Superior temporal gyrus (tissue), 1 donor: ENCODE measurements around the gene DPH3.
A peak's percentile ranks its signal among the peaks of the same experiment; 100 is the strongest.

Experiments
- DNase-seq: peaks from one replicate; pipeline ENCODE4 v3.0.0-alpha.2; 2016; ENCODE audit errors: extremely low spot score

Gene DPH3

DNA sequence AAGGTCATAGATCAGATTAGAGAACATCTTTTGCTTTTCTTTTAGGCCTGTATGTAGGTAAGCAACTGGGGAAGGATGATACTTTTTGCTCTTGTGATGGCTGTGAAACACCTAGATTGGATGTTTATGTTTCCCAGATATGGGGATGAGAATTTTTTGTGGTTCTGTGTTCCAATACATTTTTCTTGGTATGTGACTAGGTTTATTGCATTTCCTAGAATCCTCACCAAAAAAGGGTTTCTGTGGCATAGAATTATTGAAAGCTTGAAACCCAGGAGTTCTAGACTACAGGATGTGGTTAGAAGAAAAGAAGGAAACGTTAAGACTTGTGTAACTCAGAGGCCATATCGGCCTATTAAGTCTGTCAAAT, 26.1 kb upstream of the DPH3 start:
- DNase-seq: no peak

DNA sequence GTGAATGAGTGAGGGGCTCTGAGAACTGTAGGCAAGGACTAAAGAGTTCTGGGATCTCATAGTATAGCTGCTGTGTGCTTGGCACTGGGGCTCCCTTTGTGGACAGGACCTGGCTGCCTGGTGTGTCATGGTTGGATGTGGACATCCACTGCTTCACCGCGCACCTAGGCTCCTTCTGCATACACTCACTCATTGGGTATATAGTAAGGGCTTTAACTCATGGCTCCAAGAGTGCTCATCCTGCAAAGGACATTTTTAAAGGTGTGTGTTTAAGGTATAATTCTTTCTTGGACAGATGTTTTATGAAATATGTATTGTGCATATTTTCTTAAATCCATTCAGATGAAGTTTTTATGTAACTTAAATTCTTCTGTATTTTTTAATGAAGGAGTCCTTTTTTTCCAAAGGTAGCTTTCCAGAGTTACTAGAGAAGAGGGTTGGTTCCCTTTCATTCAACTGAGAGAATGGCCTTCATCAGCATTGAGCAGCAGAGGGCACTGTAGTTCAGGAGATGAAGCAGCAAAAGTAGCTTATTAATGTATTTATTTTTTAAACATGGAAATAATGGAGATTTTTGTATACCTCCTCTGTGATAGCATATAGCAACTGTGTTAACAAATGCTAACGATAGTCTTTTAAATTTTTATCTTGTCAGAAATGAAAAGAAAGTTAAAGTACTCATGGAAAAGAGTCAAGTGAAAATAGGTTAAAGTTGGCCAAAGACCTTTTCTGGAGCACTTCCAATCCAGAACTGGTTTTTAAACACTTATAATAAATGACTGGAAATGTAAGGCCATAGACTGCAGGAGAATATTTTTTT, 25.5 kb upstream of the DPH3 start:
- peak; percentile 82 for DNase-seq

DNA sequence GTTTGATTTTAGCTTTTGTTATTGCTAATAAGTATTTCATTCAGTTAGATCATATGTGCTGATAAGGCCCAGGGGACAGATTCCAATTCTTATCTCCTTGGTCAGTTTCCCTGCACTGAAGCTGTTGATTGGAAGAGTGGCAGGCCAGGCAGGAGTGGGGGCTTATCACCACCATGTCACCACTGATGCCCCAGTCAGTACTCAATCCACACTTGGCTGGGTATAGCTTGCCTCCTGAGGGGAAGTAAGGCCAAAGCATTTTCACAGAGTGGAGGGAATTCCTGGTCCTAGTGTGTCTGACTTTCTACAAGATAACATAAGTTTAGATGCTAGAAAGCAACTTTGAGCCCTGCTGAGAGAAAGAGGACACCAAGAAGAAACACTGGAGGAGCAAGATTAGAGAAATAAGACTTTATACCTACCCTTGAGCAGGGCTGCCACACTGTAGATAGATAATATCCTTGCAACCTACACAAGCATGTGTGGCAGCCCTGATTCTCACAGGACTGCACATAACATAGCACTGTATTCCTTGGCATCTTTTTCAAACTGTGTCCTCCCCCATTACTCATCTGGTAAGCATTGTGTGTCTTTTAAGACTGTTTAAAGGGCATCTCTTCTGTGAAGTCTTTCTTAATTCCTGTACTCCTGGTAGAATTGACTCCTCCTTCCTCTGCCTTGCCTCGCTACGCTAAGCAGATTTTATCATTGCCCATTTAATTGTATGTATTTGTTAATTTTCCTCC, 24.6 kb upstream of the DPH3 start:
- peak; percentile 39 for DNase-seq

DNA sequence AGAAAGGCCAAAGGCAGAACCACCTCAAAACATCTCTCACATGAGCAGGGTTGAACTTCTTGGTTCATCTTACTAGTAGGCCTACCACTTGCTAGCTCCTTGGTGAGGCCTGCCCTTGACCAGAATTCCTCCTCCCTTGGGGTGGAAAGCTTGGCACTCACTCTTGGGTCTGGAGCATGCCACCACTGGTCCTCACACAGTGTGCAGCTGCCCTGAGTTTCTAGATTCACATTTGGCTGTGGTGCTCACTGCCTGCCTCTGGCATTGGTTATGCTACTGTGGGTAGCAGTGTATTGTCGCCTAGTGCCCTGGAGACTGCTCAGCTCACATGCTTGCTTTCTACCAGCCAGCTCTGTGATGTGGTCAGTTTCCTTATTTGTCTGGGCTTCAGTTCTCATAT, 23.9 kb upstream of the DPH3 start:
- DNase-seq: no peak

DNA sequence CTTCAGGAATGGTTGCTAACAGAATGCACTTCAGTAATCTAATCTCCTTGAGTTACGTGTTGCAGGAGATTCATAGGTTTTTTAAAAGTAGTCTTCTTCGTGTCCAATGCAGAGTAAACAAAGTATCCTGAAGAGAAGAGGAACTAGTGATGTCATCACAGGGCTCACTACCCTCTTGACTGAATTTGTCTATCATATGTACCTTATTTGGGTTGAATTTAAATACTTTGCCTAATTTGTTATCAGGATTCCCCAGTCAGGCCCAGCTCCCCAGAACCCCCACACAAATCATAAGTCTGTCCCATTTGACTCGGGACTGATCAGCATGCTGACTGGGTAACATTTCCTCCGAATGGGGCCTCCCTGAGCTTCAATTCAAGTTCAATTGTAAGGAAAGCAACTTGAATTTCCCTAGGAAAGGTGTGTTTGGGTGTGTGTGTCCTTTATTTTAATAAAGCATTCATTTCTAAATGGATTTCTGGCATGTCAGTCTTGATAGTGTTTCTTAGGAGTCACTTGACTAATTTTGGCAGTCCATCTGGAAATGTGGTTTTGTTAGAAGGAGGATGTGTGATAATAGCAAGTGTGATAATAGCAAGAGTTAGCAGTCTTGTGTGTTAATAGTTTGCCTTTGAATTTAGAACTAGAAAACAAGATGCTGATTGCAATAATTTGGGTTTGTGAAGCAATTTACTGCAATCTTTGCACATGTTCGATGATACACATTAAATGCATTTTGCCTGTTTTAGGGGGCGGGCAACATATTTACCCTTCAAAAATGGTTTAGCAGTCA, 22.2 kb upstream of the DPH3 start:
- peak; percentile 35 for DNase-seq

DNA sequence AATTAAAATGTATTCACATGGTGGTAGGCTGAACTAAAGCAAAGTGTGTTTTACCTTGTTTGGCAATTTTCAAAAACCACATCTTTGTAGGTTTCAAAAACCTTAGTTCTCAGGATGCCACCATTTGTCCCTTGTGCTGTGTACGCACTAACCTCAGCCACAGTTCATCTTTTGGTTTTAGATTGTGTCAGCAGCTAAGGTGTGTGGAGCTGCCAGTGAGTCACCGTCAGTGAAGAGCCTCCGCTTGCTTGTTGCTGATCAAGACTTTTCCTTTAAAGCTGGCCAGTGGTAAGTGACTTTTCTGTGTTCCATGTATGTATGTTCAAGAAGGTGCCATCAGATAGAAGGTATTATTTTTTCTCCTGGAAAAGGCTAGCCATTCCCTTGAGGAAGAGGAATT, 21.4 kb upstream of the DPH3 start:
- no peak for DNase-seq

DNA sequence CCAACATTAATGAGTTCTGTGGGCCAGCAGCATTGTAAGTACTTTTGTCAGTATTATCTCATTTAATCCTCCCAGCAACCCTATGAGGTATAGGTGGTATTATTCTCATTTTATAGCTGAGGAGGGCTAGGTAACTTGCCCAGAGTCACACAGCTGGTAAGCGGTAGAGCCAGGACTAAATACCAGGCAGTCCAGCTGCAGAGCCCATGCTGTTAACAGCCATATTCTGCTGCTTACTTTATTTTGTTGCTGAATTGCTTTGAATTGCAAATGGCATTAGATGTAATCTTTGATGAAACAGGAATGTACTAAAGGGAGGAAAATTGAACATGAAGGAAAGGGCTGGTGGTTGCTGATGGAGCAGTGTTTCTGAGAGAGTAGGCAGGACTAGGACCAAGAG, 19.9 kb upstream of the DPH3 start:
- no peak for DNase-seq

DNA sequence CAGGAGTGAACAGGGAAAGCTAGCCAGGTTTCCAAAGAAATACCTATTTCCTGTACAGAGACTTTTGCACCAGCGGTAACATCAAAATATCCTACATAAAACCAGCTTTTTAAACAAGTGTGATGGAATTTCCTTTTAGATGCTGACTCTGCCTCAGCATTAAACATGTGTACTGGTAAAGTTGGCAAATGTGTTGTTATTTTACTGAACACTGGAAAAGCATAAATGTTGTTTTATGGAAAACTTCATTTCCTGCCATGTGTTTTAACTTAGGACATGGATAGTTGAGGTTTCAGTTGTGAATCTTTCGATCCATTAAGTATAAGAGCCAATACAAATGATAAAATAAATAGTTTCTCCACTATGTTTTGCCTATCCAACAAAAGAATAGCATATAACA, 15.9 kb upstream of the DPH3 start:
- no peak for DNase-seq

DNA sequence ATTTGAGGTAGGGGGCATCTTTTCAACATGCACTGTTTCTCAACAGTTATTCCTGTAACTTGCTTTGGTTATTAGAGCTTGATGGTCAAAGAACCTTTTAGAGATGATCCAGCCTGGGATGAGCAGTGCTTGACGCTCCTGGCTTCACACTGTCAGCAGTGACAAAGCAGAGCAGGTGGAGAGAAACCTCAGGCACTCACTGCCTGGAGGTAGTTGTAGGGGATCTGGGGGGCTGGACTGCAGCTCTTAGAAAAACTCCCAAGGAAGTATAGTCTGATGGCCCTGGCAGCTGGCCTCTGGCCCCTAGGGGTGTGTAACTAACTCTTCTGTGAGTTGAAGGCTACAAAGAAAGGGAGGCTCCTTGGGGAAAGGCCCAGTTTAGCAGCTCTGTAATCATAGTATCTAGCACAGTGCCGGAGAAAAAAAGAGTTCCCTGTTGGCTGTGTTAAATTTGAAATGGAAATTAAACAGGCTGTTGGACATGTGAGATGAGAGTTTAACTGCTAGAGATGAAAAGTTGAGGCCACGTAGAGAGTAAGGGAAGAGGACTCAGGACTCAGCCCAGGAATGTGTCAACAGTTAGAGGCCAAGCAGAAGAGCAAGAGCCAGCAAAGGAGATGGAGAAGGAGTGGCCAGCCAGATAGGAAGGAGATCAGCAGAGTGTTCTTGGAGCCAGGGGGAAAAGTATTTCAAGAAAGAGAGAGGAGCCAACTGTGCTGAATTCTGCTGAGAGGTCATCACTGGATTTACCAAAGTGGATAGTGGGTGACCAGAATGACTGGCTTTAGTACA, 14.5 kb upstream of the DPH3 start:
- no peak for DNase-seq

DNA sequence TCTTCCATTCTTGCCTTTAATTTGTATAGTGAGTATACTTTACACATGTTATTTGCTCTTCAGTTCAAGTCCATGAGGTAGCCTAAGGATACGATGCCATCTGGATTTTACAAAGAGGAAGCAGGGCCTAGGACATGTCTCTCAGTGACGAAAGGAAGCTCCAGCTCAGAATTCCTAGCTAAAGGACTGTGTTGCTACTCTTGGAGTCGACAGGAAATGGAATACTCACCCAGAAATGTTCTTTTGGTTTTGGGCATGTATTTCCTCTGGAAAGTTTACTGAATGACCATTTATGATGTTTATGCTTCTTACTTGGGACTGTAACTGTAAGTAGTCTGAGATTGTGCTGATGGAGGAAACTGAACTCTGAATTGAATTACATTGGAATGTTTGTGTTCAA, 12.7 kb upstream of the DPH3 start:
- DNase-seq: no peak

DNA sequence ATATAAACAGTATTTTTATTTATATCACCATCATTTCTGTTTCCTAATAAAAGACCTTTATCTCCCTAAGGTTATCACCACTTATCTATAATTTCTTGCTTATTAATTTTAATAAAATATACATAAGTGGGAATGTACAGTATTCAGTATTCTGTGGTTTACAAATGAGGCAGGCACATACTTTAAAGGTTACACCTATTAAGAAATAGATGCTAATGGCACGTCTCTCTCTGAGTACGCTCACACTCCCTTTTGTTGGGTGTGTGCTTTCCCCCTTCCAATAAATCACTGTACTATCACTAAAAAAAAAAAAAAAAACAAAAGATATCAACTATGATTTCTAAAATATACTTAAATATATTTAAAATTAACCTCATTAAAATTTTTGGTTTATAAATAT, 9.1 kb upstream of the DPH3 start:
- no peak for DNase-seq

DNA sequence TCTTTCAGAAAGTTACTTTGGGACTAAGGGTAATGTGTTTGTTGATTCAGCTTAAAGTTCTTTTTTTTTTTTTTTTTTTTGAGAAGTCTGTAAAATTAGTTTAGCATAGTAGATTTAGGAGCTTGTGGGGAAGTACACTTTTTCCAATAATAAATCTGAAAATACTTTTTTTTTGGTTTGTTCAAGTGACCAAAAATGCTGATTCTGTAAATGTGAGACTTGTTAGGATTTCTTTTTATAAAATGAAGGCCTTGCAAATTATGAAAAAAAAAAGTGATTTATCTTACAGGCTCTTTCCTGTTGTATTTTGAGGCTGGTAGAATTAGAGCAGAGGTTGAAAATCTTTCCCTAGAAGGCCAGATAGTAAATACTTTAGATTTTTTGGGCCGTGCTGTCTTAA, 7.8 kb upstream of the DPH3 start:
- no peak for DNase-seq

DNA sequence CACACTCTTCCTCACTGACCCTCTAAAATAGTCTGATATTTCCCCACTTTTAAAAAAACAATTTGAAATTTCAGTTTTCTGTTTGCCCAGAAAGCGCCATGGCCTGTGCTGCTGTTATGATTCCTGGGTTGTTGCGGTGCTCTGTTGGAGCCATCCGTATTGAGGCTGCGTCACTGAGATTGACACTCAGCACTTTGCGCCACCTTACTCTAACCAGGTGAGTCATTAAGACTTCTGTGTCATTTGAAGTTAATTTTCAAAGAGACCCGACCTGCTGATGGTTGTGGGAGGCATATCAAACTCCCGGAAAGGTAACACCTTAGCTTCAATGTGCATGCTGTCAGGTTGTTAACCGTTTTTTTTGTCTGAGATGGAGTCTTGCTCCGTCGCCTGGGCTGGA, 6.1 kb upstream of the DPH3 start:
- DNase-seq: no peak

DNA sequence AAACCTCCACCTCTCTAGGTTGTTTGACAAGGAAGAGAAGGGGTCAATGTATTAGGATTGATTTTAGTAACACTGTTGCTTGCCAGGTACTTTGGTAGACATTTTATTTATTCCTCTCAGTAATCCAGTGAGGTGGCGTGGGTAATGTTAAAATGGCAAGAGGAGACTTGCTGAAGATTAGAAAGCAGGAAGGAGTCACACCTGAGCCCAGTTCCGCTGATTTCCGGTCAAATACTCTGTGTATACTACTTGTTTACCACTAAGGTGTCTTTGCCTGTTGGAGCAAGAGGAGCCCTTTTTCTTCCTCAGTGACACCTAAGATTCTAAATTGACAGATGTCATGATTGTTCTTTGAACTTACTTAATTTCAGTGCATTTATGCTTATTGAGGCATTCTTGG, 2.0 kb upstream of the DPH3 start:
- no peak for DNase-seq

DNA sequence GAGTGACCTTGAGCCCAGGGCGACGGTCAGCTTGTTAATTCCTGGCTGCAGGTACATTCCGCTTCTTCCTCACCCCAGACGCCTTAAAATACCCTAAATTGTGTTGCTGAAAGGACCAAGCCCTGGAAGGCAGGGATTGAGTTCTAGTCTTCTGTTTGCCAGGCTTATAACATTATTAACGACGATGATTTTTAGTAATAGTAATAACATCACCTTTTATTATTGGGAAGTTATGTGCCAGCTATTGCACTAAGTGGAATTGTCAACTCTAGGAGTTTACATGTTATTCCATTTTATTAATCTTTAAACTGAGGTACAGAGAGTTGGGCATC, 678 bp upstream of the DPH3 start:
- no peak for DNase-seq

DNA sequence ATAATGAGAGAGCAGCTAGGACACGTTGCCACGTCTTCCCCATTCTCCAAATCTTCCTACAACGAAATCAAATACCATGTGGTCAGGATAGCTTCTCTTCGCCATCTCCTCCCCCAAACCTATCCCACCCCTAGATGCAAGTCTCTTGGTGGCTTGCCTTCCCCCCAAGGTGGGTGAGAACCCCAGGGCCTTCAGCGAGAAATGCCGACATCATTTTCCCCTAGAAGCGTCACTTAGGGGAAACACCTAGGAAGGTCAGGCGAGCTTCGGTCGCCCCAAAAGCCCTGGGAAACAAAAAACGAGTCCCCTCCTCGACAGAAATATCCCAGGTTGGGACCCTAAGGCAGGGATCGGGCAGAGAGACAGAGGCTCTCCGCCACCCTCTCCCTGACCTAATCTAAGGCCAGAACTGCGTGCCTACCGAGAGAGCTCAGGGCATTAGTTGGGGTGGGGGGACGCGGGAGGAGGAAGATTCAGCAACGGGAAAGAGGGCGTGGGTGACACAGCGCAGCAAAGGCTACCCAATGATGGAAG, 502 bp downstream of the DPH3 start:
- DNase-seq: no peak

DNA sequence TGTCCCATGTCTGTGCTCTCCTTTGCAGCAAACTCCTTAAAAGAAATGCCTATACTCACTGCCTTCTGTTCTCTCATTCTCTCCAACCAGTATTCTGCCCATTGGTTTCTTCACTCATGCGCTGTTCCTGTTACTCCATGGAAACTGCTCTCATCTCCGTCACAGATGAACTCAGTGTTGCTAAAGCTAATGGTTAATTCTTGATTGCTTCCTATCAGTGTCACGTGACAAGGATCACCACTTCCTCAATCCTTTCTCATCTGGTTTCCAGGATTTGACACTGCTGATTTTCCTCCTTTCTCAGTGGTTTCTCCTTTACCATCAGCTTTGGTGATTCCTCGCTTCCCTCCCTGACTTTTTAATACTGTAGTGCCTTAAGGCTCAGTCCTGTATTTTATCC, 2.6 kb downstream of the DPH3 start:
- DNase-seq: no peak

DNA sequence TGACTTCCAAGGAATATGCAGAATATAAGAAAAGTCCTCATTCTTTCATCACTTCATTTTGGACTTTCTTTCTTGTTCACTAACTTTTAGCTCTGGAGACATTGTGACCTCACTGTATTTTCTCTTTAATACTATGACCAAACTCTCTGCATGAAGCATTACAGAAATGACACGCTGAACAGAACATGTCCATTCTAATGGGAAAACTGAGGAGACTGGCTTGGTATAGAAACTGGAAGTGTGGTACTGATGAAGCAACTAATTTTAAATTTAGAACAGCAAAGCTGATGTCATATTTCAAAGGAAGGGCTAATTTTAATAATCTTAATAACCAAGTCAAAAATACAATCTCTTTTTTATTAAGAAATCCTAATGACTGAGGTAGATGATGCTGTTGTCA, 4.7 kb downstream of the DPH3 start:
- no peak for DNase-seq

DNA sequence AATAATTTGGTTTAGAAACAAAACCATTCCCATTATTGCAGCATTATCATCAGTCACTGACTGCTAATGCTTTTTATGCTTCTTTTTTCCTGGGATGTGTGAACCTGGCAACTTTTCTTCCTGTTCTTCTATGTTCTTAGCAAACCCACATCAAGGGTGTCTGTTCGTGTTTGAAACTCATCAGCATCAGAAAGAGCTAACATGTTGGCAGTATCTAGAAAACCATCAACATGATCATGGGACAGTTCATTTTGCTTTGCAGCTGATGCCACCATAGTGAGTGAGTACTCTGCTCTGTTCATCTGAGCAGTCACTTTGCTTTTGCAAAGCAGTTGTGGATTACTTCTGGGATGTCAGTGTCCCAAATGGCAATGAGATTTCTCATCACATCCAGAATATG, 5.9 kb downstream of the DPH3 start:
- DNase-seq: no peak

DNA sequence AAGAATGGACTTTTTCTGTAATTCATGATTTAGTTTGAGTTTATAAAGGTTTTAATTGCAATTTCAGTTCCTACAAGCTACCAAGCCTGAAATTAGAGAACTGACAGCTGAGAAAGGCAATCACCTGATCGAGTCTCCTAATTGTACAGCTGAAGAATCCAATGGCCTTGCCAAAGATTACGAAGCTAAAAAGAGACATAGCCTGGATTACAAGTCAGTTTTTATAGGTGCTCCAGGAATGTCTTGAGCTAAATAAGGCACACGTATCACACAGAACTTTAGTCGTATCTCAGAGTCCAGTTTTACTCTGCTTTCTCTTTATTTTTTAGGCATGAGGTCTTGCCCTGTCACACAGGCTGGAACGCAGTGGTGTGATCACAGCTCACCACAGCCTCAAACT, 6.6 kb downstream of the DPH3 start:
- no peak for DNase-seq

DNA sequence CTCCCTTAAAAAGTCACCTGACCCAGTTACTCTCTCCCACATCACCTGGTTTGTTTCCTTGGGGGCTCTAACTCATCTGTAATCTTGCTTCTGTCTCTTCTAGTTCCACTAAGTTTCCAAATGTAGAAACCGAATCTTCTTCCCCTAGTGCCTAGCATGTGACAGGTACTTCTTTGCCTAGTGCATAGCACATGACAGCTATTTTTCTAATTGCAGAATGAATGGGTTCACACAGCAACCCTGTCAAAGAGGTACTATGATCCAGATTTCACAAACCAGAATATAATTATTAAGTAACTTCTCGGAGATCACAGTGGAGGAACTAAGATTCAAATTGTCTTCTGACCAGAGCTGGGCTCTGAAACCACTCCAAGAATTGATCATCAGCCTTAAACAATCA, 7.4 kb downstream of the DPH3 start:
- DNase-seq: no peak

DNA sequence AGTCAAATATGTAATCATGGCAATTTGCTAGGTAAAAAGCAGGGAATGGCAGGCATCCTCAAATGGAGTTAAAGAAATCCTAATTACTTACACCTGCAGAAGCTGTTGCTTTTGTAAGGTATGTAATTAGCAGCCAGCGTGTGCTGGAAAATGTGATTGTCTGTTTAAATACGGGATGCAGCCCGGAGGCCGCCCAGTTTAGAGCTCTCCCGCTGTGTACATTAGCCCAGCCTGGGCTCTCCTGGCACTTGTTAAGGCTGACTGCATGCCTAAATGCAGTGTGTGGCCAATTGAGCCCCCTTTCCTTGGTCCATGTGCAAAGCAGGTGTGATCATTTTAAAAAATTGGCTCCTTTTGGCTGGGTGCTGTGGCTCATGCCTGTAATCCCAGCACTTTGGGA, 9.0 kb downstream of the DPH3 start:
- DNase-seq: no peak
